GM12801 (cell line): ENCODE results near the gene ANKH.

Source experiments
- TF ChIP-seq, protein P1 (sequence below): IDR thresholded peaks from one replicate; pipeline ENCODE4 v1.5.1; 2011; ENCODE audit warnings: control low read depth; ENCODE audit not compliant: insufficient read length; ENCODE audit errors: extremely low read depth

The ANKH gene

DNA sequence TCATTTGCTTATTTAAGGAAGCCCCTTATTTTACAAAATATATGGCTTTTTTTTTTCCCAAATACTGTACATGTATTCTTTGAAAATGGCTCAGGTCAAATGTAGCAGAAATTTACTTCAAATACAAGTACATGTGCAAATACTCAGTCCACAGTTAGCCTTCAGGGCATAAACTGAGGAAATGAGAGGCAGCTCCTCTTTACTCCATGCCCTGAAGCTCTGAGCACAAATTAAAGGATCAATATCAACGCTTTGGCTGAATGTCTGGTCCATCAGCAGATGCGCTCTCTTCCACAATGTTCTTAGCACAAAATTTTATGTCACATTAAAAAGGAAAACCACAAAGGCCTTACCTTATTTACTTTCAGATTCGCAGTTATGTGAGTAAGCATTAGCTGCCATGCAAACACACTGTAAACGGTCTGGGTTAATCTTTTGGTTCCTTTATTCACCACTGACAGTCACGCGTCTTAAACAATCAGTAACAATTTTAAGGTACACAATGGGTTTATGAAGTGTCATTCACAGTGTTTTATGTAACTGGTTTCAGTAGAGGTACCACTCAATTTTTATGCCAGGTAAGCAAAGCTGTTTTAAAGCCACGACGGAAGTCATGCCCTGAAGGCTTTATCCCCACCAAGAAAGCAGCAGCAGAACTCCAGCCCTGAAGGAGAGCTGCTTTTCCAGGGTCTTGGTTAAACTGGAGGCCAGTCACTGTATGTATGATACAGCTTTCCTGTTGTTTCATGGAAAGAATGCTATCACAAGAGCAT is 103.7 kb downstream of the ANKH start:
- TF ChIP-seq, protein P1, sequence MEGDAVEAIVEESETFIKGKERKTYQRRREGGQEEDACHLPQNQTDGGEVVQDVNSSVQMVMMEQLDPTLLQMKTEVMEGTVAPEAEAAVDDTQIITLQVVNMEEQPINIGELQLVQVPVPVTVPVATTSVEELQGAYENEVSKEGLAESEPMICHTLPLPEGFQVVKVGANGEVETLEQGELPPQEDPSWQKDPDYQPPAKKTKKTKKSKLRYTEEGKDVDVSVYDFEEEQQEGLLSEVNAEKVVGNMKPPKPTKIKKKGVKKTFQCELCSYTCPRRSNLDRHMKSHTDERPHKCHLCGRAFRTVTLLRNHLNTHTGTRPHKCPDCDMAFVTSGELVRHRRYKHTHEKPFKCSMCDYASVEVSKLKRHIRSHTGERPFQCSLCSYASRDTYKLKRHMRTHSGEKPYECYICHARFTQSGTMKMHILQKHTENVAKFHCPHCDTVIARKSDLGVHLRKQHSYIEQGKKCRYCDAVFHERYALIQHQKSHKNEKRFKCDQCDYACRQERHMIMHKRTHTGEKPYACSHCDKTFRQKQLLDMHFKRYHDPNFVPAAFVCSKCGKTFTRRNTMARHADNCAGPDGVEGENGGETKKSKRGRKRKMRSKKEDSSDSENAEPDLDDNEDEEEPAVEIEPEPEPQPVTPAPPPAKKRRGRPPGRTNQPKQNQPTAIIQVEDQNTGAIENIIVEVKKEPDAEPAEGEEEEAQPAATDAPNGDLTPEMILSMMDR: no peak

DNA sequence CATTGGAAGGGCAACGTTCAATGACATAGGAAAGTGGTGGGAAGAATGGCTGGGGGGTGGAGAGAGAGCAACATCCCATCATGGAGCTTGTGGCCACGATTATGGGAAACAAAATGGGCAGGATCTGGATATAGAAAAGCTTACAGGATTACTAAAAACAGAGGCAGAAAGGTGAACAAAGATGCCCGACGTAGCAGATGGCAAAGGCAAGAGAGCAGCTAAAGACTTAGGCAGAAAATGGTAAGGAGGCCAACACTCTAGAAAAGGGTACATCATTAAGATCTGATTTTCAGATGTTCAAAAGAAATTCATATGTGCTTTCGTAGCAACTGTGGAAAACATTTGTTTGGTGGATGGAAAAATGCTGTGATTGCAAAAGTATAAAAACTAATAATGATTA is 104.5 kb downstream of the ANKH start:
- TF ChIP-seq, protein P1: no peak

DNA sequence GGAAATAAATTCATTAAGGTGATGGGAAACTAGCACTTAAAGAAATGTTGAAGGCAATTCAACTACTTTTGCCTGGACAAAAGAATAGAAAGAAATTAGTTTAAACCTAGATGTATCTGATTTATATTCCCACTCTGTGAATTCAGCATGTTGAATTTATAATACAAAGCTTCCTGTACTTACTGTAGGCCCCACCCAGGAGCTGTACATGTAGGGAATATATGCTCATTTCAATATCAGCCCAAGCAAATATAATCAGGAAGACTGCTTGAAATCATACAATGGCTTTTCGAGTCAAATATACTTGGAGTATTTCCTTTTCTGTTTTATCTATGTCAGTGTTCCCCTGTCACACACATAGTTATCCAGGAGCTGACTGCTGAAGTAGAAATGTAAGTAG is 105.0 kb downstream of the ANKH start:
- TF ChIP-seq, protein P1: no peak

DNA sequence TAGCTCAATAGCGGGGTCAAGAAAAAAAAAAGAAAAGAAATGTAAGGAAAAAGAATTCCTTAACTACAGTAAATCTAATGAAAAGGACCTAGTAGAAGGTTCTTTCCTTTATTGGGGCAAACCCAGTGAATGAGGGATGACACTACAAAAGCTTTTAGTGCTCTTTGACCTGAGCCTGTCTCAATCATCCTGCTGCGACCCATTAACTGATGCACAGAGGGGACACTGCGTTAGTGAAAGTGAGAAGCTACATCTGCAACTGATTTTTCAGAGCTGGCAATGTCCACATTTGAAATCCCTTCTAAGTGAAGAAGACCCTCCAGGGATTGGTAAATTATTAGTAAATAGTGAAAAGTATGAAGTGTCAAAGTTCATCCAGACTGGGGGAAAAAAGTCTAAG is 106.0 kb downstream of the ANKH start:
- TF ChIP-seq, protein P1: no peak

DNA sequence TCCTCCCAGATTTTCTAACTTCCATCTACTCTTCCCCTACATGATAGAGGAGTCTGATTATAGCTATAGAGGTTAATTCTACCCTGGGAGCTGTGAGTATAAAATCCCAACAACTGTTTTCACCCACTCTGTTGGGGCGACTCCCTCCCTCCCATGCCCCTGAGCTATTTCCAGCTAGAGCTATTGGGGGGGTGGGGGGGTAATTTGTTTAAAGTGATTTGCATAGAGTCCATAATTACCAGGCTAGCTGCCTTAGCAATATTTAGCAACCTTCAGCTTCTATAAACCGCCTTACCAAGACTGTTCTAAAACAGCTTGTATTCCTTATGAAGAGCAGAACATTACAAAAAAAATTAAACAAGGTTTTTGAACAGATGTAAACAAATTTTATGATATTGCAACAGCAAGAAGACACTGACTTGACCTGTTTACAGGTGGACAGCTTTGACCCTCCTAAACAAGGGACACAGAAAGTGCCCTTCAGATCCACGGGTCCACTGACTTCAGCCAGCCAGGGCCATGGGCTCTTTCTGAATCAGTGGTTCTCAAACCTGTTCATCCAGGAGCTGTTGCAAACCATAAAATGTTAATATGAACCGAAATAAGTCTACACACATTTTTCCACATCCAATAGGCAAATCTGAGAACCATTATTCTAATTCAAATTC is 108.9 kb downstream of the ANKH start:
- TF ChIP-seq, protein P1: no peak

DNA sequence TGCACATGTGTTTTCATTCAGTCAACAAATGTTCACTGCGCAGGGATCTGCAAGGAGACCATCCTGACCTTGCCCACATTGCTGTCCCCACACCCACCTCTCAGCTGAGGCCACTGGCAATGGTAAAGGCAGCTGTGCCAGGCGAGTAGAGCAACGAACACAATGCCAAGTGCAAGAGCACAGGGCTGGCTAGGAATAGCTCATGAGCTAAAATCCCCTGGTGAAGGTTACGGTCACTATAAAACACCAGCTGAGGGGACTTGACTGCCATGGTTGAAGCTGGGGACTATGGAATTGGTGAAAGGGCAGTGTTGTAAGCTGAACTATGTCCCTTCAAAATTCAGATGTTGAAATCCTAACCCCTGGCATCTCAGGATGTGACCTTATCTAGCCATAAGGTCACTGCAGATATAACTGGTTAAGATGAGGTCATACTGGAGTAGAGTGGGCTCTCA is 111.0 kb downstream of the ANKH start:
- TF ChIP-seq, protein P1: no peak

DNA sequence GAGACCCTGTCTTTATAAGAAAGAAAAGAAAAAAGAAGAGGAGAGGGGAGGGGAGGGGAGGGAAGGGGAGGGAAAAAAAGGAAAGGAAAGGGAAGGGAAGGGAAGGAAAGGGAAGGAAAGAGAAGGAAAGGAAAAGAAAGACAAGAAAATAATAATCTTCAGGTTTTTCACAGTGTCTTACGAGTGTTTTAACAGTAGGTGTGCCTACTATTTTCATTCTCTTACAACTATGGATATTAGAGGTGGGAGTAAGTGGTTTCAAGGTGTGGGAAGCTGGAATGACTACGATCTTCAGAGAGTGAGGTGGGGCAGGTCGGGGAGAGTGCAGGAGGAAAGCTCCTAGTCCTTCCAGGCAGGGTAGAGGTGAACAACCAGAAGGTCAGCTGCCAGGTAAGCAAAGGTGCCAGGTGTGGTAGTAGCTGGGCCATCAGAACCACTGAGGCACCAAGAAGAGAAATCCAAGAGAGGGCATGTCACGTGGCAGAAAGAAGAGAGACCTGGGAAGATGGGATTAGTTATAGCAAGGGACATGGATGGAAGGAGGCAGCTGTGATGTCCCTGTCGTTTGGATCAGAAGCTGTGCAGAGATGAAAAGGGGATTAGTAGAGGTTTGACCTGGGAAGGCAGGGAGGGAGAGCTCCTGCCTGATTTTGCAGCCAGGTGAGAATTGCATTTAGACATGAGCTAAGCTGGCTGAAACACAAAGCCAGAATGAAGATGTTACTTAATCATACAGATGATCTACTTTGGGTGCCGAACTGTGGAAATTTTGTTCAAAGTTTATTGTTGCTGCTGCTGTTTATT is 111.6 kb downstream of the ANKH start:
- TF ChIP-seq, protein P1: no peak
